ENCODE results near the gene ACTN4. TPM values are rescaled to one million over a fixed set of nuclear protein-coding genes. Genes with fewer than 3 reads are reported as not detected.

The ACTN4 gene
- total RNA-seq, 1 donor from 2014 or later, result 921 TPM

Other genes starting within 250 kb of the ACTN4 start
- gene FAM98C, start 244.6 kb upstream of the ACTN4 start, total RNA-seq, result 15.5 to 16.5 TPM (median 16.0 TPM) in 3 replicates
- gene RASGRP4, start 221.4 kb upstream of the ACTN4 start, total RNA-seq, result not detected in 3 replicates
- 0.02 to 0.32 TPM (median 0.26 TPM) in 3 replicates for gene RYR1, start 214.0 kb upstream of the ACTN4 start, total RNA-seq
- 0.23 to 1.4 TPM (median 1.4 TPM) in 3 replicates for gene MAP4K1, start 29.7 kb upstream of the ACTN4 start, total RNA-seq
- gene EIF3K, start 28.5 kb upstream of the ACTN4 start, total RNA-seq, result 177 to 208 TPM (median 185 TPM) in 3 replicates
- 0.40 to 0.44 TPM (median 0.44 TPM) in 3 replicates for gene CAPN12, start 96.8 kb downstream of the ACTN4 start, total RNA-seq
- gene LGALS7, start 125.9 kb downstream of the ACTN4 start, total RNA-seq, result not detected in 3 replicates
- not detected in 3 replicates for gene LGALS7B, start 141.6 kb downstream of the ACTN4 start, total RNA-seq
- gene LGALS4, start 165.3 kb downstream of the ACTN4 start, total RNA-seq, result 0.75 TPM in 1 of 3 replicates, not detected in the others
- gene ECH1, start 184.1 kb downstream of the ACTN4 start, total RNA-seq, result 94.9 to 112 TPM (median 94.9 TPM) in 3 replicates
- 214 to 255 TPM (median 222 TPM) in 3 replicates for gene HNRNPL, start 202.3 kb downstream of the ACTN4 start, total RNA-seq
- gene RINL, start 230.6 kb downstream of the ACTN4 start, total RNA-seq, result 0.65 to 0.92 TPM (median 0.92 TPM) in 3 replicates